Fibroblast of mammary gland (primary cell): Measurements from ENCODE around the gene SV2C.

Experiments
- DNase-seq: peaks from one replicate; pipeline ENCODE4 v3.0.0-alpha.2; 2010; ENCODE audit warnings: low read depth
- H3K4me3 ChIP-seq: 2 replicates; pipeline ENCODE4 v1.5.1; 2011; ENCODE audit warnings: low read depth, mild to moderate bottlenecking, low read length, moderate library complexity; ENCODE audit not compliant: control insufficient read depth
- CTCF ChIP-seq: conservative IDR thresholded peaks from 2 replicates; pipeline ENCODE4 v1.5.1; 2011; ENCODE audit warnings: low read depth, low read length, inconsistent platforms; ENCODE audit not compliant: control insufficient read depth, insufficient read depth

Gene SV2C

GRCh38 chr5:76125346-76125745 lies 42.2 kb downstream of the SV2C start:
- TF ChIP-seq CTCF, result no peak
- H3K4me3 ChIP-seq, result no peak overlapping the region
- no peak for DNase-seq

- no peak for DNase-seq
These were observed 42.7 kb downstream of the SV2C start for GRCh38 chr5:76125888-76126287.

GRCh38 chr5:76134003-76134402 lies 50.8 kb downstream of the SV2C start:
- no peak for DNase-seq
- no peak for TF ChIP-seq CTCF
- no peak overlapping the region for H3K4me3 ChIP-seq

More at GRCh38 chr5:76125888-76126287, 42.7 kb downstream of the SV2C start:
- TF ChIP-seq CTCF, result no peak
- no peak overlapping the region for H3K4me3 ChIP-seq

- H3K4me3 ChIP-seq, result no peak overlapping the region
- no peak for TF ChIP-seq CTCF
- DNase-seq, result no peak
These were observed 51.5 kb downstream of the SV2C start for GRCh38 chr5:76134646-76135045.

GRCh38 chr5:76137887-76138542 lies 54.8 kb downstream of the SV2C start:
- no peak overlapping the region for H3K4me3 ChIP-seq
- DNase-seq, result no peak
- TF ChIP-seq CTCF, result no peak

- TF ChIP-seq CTCF, result no peak
- no peak overlapping the region for H3K4me3 ChIP-seq
- DNase-seq, result no peak
These were observed 60.7 kb downstream of the SV2C start for GRCh38 chr5:76143884-76144283.
